GM10847 (cell line): ENCODE results near the gene DCST2.

Experiments used
- POLR2A ChIP-seq: IDR thresholded peaks from 2 replicates; pipeline ENCODE4 v1.6.1; 2011; ENCODE audit not compliant: insufficient read length; ENCODE audit errors: extremely low read depth

Gene DCST2

DNA sequence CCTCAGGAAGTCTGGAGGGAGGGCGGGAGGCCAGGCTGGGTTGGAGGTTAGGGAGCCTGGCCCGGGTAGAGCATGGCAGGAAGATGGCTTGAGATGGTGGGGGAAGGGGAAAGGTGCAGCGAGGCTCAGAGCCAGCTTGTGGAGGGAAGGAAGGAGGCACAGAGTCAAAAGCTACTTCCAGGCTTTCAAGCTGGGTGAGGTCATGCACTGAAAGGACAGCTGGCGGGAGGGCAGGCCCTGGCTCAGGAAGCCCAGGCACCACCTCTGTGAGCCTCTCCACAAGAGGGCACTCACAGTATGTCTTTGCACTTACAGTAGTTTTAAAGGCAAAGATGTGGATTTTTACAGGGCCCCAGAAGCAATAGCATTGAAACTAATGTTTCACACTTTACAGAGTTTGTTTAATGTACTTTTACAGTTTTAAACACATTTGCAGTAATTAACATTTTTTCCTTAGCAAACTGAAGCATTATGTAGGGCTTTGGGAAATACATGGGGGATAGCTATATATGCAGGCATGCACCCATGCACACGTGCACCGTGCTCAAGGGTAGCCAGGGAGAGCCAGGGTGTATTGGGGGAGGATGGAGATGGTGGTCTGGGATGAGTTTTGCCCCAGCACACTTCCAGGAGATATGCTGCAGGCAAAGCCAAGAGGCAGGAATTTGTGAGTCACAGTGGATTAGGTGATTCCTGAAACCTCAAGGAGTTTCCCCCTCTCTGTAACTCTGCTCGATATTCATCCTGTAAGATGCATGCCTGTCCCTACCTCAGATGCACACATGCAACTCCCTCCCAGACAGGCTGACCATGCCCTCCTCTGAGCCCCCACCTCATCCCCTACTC lies 11.5 kb upstream of the DCST2 start:
- TF ChIP-seq POLR2A, result no peak

DNA sequence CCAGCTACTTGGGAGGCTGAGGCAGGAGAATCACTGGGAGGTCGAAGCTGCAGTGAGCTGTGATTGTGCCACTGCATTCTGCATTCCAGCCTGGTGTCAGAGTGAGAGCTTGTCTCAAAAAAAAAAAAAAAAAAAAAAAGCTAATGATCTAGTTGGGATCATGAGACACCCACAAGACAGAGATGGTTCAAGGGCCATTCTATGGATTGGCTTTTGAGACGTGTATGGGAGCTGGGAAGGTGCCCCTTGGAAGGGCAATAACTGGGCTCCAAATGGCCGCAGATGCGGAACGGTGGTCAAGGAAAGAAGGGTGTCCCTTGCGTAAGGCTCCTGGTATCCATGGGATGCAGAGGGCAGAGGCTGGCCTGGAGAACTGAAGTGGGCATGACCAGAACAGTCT lies 10.8 kb upstream of the DCST2 start:
- no peak for TF ChIP-seq POLR2A

- TF ChIP-seq POLR2A, result no peak
Measured at GRCh38 chr1:155043793-155044192, 10.2 kb upstream of the DCST2 start.

DNA sequence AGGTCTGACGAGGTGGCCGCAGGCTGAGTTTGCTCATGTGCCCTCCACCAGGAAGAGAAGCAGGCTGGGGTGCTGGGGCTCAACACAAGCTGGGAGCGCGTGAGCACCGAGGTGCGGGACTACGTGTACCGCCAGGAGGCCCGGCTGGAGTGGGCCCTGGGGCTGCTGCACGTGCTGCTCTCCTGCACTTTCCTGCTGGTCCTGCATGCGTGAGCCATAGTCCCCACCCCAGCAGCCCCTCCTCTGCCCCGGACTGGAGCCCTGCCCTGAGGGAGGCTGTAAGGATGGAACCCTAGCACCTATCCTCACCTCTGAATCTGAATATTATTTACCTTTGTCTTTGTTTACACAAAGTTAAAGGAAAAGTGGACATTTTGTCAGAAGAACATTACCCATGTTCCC lies 9.7 kb upstream of the DCST2 start:
- no peak for TF ChIP-seq POLR2A

DNA sequence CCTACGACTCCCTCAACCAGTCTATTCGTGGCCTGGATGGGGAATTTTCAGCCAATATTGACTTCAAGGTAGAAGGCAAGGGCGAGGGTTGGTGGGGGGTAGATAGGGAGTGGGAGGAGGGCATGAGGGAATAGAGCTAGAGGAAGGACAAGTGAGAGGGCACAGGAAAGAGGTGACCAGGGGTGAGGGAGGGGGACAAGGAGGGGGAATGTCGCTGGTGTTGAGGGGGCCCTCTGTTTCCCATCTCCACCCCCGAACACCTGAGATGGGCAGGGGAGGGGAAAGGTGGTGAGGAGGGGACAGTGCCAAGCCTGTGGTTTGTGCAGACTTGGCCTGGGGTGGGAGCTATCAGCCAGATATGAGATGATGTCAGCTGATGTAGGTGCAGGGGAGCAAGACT lies 9.2 kb upstream of the DCST2 start:
- no peak for TF ChIP-seq POLR2A

DNA sequence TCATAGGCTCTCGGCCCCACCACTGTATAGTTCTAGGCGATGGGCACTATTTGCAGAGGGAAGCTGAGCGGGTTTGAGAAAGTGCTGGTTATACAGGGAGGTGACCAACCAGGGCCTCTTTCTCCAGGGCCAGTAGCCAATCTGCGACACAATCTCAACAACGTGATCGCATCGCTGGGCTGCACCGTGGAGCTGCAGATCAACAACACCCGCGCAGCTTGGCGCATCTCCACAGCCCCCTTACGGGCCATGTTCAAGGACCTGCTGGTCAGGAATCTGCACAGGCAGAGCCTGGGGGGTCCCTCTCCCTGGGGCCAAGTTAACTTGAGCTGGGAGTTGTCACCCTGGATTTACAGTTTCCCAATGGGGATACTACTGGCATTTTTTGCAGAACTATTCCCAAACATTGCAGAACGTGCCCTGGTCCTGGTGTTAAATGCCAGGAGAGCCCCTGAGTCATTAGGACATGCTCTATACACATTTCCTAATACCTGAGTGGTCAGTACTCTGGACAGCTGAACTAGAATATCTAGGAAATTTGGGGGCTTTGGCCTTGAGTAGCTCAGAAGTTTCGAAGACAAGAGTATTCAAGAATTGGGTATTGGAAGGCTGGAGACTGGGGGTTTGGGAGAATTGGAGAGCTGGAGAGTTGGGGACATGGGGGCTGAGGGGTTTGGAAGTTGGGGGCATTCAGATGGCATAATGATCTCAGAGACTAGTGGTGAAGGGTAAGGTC lies 6.9 kb upstream of the DCST2 start:
- no peak for TF ChIP-seq POLR2A

DNA sequence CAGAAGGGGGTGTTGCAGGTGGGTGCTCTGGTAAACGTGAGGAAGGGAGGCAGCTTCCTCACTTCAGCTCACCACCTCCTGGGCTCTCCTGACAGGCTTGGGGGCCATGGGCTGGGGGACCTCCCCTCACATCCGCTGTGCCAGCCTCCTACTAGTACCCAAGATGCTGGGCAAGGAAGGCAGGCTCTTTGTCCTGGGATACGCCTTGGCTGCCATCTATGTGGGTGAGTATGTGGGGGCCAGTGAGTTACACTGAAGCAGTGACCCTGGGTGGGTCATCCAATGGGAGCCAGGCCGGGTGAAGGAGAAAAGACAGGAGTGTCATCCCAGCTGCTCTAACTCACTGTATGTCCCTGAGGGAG lies 5.7 kb upstream of the DCST2 start:
- no peak for TF ChIP-seq POLR2A

GRCh38 chr1:155038602-155039307 lies 5.2 kb upstream of the DCST2 start:
- TF ChIP-seq POLR2A, result no peak

- TF ChIP-seq POLR2A, result no peak
Measured at GRCh38 chr1:155037851-155038441, 4.4 kb upstream of the DCST2 start.

- no peak for TF ChIP-seq POLR2A
Measured at GRCh38 chr1:155037043-155037442, 3.5 kb upstream of the DCST2 start.

- no peak for TF ChIP-seq POLR2A
Measured at GRCh38 chr1:155035936-155036335, 2.4 kb upstream of the DCST2 start.

DNA sequence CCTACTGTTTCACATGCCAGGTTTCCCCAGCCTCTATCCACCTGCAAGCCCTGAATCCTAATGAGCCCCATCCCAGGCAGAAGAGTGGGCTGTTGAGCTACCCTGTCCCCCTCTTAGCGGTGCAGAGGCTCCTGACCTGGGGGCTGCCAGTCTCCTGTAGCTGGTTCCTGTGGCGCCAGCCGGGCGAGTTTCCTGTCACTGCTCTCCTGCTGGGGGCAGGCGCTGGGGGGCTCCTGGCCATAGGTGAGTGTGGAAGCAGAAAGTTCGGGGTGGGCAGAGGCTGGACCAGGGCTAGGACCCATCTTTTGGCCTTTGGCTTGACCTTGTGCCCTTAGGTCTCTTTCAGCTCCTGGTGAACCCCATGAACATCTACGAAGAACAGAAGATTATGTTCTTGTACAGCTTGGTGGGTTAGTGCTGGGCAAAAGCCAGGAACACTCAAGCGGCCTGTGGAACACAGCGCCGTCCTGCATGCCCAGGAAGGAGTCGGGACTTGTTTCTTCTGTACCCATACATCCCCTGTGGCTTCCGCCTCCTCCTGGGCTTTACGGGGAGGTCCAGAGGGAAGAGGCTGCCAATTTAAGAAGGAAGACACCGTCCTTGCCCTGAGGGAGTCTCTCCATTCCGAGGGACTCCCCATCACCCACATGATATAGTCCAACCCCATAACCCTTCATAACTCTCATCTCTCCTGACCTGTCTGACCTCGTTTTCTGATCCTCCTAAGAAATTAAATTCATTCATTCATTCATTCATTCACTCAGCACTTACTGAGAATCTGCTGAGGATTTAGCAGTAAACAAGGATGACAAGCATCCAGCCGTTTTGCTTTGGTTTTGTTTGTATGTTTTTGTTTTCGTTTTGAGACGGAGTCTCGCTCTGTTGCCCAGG lies 982 bp upstream of the DCST2 start:
- no peak for TF ChIP-seq POLR2A

DNA sequence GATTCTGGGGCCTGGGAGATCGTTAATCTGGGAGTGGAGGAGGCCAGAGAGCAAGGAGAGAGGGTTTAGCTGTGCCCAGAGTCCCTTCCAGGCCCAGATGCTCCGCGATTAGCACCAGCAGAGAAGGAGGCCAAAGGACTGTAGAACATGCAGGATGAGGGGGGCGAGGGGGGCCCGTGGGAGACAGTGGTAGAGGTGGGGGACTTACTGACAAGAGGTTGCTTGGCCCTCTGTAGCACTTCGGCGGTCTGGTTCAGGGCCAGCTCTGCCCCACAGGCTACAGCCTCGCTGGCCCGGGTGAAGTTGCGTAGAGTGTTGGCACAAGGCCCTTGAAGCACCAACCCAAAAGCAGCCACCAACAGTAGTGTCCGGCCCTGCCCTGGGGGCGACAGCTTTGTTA lies 695 bp downstream of the DCST2 start:
- no peak for TF ChIP-seq POLR2A

DNA sequence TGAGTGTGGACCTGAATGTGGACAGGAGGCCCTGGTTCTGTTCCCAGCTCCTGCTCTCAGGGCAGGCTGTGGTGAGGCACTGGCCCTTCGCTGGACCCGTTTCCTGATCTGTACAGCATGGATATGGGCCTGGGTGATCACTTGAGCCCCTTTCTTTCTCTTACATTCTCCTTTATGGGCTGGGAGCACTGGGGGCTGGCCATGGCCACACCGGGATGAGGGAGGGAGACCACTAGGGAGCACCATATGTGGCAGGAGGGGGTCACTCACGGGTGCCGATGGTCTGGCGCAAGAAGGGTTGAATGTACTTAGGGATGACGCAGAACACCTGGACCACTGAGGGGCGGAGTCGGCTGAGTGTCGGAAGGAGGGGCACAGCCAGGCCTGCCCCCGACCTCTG lies 2.7 kb downstream of the DCST2 start:
- TF ChIP-seq POLR2A, result no peak

- no peak for TF ChIP-seq POLR2A
Measured at GRCh38 chr1:155030243-155030795, 3.3 kb downstream of the DCST2 start.
